ENCODE results near the gene ANKRD37.
"Not testable (repeated sequence)": the region's sequence is repeated elsewhere in the genome, so short reads cannot be mapped to it uniquely, and the experiment has no call there.

Gene ANKRD37

GRCh38 chr4:185396724-185397385, at the start of gene ANKRD37:
ANKRD37 (plus strand) TSS chr4:185396841; CDS start chr4:185396924, 83 bp downstream.
- no peak for DNase-seq (ENCODE audit: low spot score)

GRCh38 chr4:185346975-185347601, 49.6 kb upstream of the ANKRD37 start:
- DNase-seq (ENCODE audit: low spot score) = no peak

- no peak for DNase-seq (ENCODE audit: low spot score)
Observed at GRCh38 chr4:185351691-185352090, 45.0 kb upstream of the ANKRD37 start.

GRCh38 chr4:185352202-185352601, 44.4 kb upstream of the ANKRD37 start:
- no peak for DNase-seq (ENCODE audit: low spot score)

GRCh38 chr4:185352741-185353140, 43.9 kb upstream of the ANKRD37 start:
- no peak for DNase-seq (ENCODE audit: low spot score)

- no peak for DNase-seq (ENCODE audit: low spot score)
Observed at GRCh38 chr4:185357211-185357610, 39.4 kb upstream of the ANKRD37 start.

GRCh38 chr4:185357733-185358440, 38.8 kb upstream of the ANKRD37 start:
- DNase-seq (ENCODE audit: low spot score) = no peak

GRCh38 chr4:185358514-185358913, 38.1 kb upstream of the ANKRD37 start:
- DNase-seq (ENCODE audit: low spot score) = no peak

- no peak for DNase-seq (ENCODE audit: low spot score)
Observed at GRCh38 chr4:185358959-185359358, 37.7 kb upstream of the ANKRD37 start.

GRCh38 chr4:185359767-185360446, 36.7 kb upstream of the ANKRD37 start:
- no peak for DNase-seq (ENCODE audit: low spot score)

- DNase-seq (ENCODE audit: low spot score) = no peak
Observed at GRCh38 chr4:185361872-185362271, 34.8 kb upstream of the ANKRD37 start.

GRCh38 chr4:185362570-185362969, 34.1 kb upstream of the ANKRD37 start:
- DNase-seq (ENCODE audit: low spot score) = not testable (repeated sequence)

- no peak for DNase-seq (ENCODE audit: low spot score)
Observed at GRCh38 chr4:185363251-185363650, 33.4 kb upstream of the ANKRD37 start.

- DNase-seq (ENCODE audit: low spot score) = no peak
Observed at GRCh38 chr4:185364886-185365285, 31.8 kb upstream of the ANKRD37 start.

GRCh38 chr4:185369731-185370130, 26.9 kb upstream of the ANKRD37 start:
- no peak for DNase-seq (ENCODE audit: low spot score)

GRCh38 chr4:185370268-185370949, 26.2 kb upstream of the ANKRD37 start:
- DNase-seq (ENCODE audit: low spot score) = no peak

GRCh38 chr4:185371702-185372101, 24.9 kb upstream of the ANKRD37 start:
- no peak for DNase-seq (ENCODE audit: low spot score)

- no peak for DNase-seq (ENCODE audit: low spot score)
Observed at GRCh38 chr4:185374027-185374426, 22.6 kb upstream of the ANKRD37 start.

- DNase-seq (ENCODE audit: low spot score) = no peak
Observed at GRCh38 chr4:185374573-185374972, 22.1 kb upstream of the ANKRD37 start.

GRCh38 chr4:185378264-185378663, 18.4 kb upstream of the ANKRD37 start:
- no peak for DNase-seq (ENCODE audit: low spot score)

GRCh38 chr4:185379326-185380295, 17.0 kb upstream of the ANKRD37 start:
- DNase-seq (ENCODE audit: low spot score) = no peak

Measured in ecto neural progenitor cell (in vitro differentiated cells).